ENCODE data around the gene LRRC23.

LRRC23 gene

GRCh38 chr12:6936636-6937480 is 32.2 kb downstream of the LRRC23 start:
- no peak for TF ChIP-seq CTCF (IDR thresholded peaks at IDR 0.05; ENCODE audit: low read depth, low read length, missing control alignments)
- no peak for DNase-seq (ENCODE audit: low read depth)
- in situ Hi-C loops (cut with HindIII; ENCODE audit: low sequenced_read_pairs) = no loop called here
- H3K4me3 ChIP-seq (ENCODE audit: low read depth, low read length) = peak overlapping the region; percentile 47

- in situ Hi-C loops (cut with HindIII; ENCODE audit: low sequenced_read_pairs) = no loop called here
- TF ChIP-seq CTCF (IDR thresholded peaks at IDR 0.05; ENCODE audit: low read depth, low read length, missing control alignments) = peak; percentile 98
- H3K4me3 ChIP-seq (ENCODE audit: low read depth, low read length) = peak overlapping the region; percentile 47
- peak; percentile 86 for DNase-seq (ENCODE audit: low read depth)
Measured at GRCh38 chr12:6937481-6938352, 33.1 kb downstream of the LRRC23 start.

GRCh38 chr12:6938353-6939190 is 34.0 kb downstream of the LRRC23 start:
- peak overlapping the region; percentile 15 for H3K4me3 ChIP-seq (ENCODE audit: low read depth, low read length)
- in situ Hi-C loops (cut with HindIII; ENCODE audit: low sequenced_read_pairs) = no loop called here
- no peak for DNase-seq (ENCODE audit: low read depth)
- TF ChIP-seq CTCF (IDR thresholded peaks at IDR 0.05; ENCODE audit: low read depth, low read length, missing control alignments) = no peak

- in situ Hi-C loops (cut with HindIII; ENCODE audit: low sequenced_read_pairs) = no loop called here
- DNase-seq (ENCODE audit: low read depth) = no peak
- no peak for TF ChIP-seq CTCF (IDR thresholded peaks at IDR 0.05; ENCODE audit: low read depth, low read length, missing control alignments)
- no peak overlapping the region for H3K4me3 ChIP-seq (ENCODE audit: low read depth, low read length)
Measured at GRCh38 chr12:6939191-6939540, 34.5 kb downstream of the LRRC23 start.

GRCh38 chr12:6941267-6941666 is 36.6 kb downstream of the LRRC23 start:
- no peak for DNase-seq (ENCODE audit: low read depth)

More at GRCh38 chr12:6941267-6941666, 36.6 kb downstream of the LRRC23 start:
- in situ Hi-C loops (cut with HindIII; ENCODE audit: low sequenced_read_pairs) = no loop called here
- H3K4me3 ChIP-seq (ENCODE audit: low read depth, low read length) = no peak overlapping the region
- TF ChIP-seq CTCF (IDR thresholded peaks at IDR 0.05; ENCODE audit: low read depth, low read length, missing control alignments) = no peak
